Measurements from ENCODE around the gene DYNC2H1.

GRCh38 chr11:103215812-103216211 lies 106.6 kb downstream of the DYNC2H1 start:
- TF ChIP-seq CTCF (conservative IDR thresholded peaks at IDR 0.05; ENCODE audit: low read depth, low read length) = no peak
- no peak for TF ChIP-seq EZH2 (IDR thresholded peaks at IDR 0.05; ENCODE audit: borderline replicate concordance, low read depth, low read length, poor library complexity, severe bottlenecking)

Measured in A673 (cell line).